Osteoblast (primary cell): ENCODE measurements around the gene KIAA1755. TPM values are rescaled to one million over a fixed set of nuclear protein-coding genes. Genes with fewer than 3 reads are reported as not detected.

Source experiments
- DNase-seq: peaks from one replicate; pipeline ENCODE4 v3.0.0; 2011; ENCODE audit warnings: low spot score, mixed read lengths; ENCODE audit not compliant: insufficient read length; ENCODE audit errors: missing footprints
- H2AFZ ChIP-seq: 2 replicates; pipeline ENCODE4 v1.6.0; 2011; ENCODE audit warnings: mild to moderate bottlenecking, low read length
- H3K27ac ChIP-seq: 2 replicates; pipeline ENCODE4 v1.5.1; 2011; ENCODE audit warnings: mild to moderate bottlenecking, low read depth, low read length, moderate library complexity
- H3K27me3 ChIP-seq: 2 replicates; pipeline ENCODE4 v1.6.0; 2012; ENCODE audit warnings: mild to moderate bottlenecking, control low read depth, inconsistent platforms, low read length, moderate library complexity; ENCODE audit not compliant: insufficient read depth
- H3K36me3 ChIP-seq: 2 replicates; pipeline ENCODE4 v1.5.1; 2011; ENCODE audit warnings: mild to moderate bottlenecking, low read length, control low read depth, moderate library complexity; ENCODE audit not compliant: insufficient read depth
- H3K4me1 ChIP-seq: 2 replicates; pipeline ENCODE4 v1.5.1; 2011; ENCODE audit warnings: mild to moderate bottlenecking, low read length, control low read depth, moderate library complexity; ENCODE audit not compliant: insufficient read depth
- H3K4me2 ChIP-seq: 2 replicates; pipeline ENCODE4 v1.6.0; 2011; ENCODE audit warnings: mild to moderate bottlenecking, low read length; ENCODE audit not compliant: insufficient read depth
- H3K4me3 ChIP-seq: fragments of 200-600 bp; sonication (generic); 3 replicates; pipeline ENCODE4 v1.5.1; 2012; ENCODE audit warnings: mild to moderate bottlenecking, low read length, inconsistent platforms; ENCODE audit not compliant: insufficient read depth
- H3K79me2 ChIP-seq: 2 replicates; pipeline ENCODE4 v1.6.0; 2012; ENCODE audit warnings: mild to moderate bottlenecking, low read length, control low read depth, inconsistent platforms; ENCODE audit not compliant: insufficient read depth
- H3K9me3 ChIP-seq: 2 replicates; pipeline ENCODE4 v1.5.1; 2011; ENCODE audit warnings: low read depth, low read length, control low read depth
- H4K20me1 ChIP-seq: 2 replicates; pipeline ENCODE4 v1.6.0; 2012; ENCODE audit warnings: mild to moderate bottlenecking, low read length, control low read depth; ENCODE audit not compliant: insufficient read depth
- CTCF ChIP-seq: IDR thresholded peaks from 2 replicates; pipeline ENCODE4 v1.5.1; 2011; ENCODE audit warnings: mild to moderate bottlenecking, low read depth, low read length, moderate library complexity; ENCODE audit errors: extremely low read depth
- total RNA-seq: library from RNA; depleted of rRNA; stranded (reverse); fragments of >200 nt; gene quantifications from 2 replicates; pipeline ENCODE4 v1.2.3, GENCODE V29; 2012

The KIAA1755 gene
- total RNA-seq, 1 donor: 2.5 TPM

DNA sequence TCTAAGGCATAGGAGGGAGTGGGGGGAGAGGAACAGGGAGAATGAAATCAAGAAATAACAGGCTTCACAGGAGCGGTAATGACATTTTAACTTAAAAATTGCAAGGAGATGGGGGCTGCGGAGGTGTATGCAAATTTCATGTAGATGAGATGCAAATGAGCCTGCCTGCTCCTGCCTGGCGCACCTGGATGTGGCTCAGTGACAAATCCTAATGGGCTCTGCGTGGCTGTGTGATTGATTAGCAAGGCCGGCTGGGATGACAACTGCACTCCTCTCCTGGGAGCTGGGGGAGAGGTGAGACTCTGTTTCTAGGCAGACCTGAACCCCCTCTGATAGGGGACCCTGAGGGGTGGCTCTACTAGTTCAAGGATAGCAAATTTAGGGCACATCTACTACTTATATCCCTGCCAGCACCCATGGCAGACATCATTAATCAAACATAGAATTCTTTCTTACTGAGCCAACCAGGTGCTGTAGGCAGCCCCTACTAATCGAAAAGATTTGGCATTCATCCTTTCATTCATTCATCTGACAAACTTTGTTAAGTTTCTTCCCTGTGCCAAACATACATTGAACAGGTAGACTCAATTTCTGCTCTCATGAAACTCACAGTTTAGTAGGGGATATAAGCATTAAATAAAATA, 57.1 kb downstream of the KIAA1755 start:
- Histone ChIP-seq H3K27me3 (no peaks in the 10 kb centered on the region), H2AFZ (peak overlapping the region; percentile 5), H3K4me3 (no peak overlapping the region), H3K36me3 (no peaks in the 10 kb centered on the region), H3K4me1 (peaks cover 19% of the 10 kb centered on the region), H4K20me1 (no peaks in the 10 kb centered on the region), H3K9me3 (no peaks in the 10 kb centered on the region), H3K27ac (no peak overlapping the region), H3K4me2 (no peak overlapping the region), H3K79me2 (no peaks in the 10 kb centered on the region)
- peak; percentile 30 for DNase-seq
- TF ChIP-seq CTCF: no peak

DNA sequence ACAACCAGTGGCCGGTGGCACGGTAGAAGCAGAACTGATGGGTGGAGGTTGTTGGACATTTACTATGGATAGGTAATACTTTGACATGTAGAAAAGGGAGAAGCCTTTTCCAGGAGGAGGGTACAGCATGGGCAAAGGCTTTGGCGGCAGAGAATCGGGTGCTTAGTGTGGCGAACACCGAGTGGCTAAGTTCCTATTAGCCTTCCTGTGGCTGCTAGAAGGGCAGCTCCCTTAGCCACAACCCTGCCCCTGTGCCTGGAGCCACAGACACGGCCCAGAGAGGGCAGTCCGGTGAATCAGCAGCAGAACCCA, 57.6 kb downstream of the KIAA1755 start:
- no peak for TF ChIP-seq CTCF
- no peaks in the 10 kb centered on the region for H4K20me1 ChIP-seq
- no peaks in the 10 kb centered on the region for H3K9me3 ChIP-seq
- DNase-seq: no peak
- H3K27ac ChIP-seq: no peak overlapping the region
- no peaks in the 10 kb centered on the region for H3K79me2 ChIP-seq
- no peak overlapping the region for H3K4me2 ChIP-seq
- no peak overlapping the region for H3K4me3 ChIP-seq
- no peak overlapping the region for H2AFZ ChIP-seq
- no peaks in the 10 kb centered on the region for H3K36me3 ChIP-seq
- peaks cover 24% of the 10 kb centered on the region for H3K4me1 ChIP-seq
- H3K27me3 ChIP-seq: no peaks in the 10 kb centered on the region

DNA sequence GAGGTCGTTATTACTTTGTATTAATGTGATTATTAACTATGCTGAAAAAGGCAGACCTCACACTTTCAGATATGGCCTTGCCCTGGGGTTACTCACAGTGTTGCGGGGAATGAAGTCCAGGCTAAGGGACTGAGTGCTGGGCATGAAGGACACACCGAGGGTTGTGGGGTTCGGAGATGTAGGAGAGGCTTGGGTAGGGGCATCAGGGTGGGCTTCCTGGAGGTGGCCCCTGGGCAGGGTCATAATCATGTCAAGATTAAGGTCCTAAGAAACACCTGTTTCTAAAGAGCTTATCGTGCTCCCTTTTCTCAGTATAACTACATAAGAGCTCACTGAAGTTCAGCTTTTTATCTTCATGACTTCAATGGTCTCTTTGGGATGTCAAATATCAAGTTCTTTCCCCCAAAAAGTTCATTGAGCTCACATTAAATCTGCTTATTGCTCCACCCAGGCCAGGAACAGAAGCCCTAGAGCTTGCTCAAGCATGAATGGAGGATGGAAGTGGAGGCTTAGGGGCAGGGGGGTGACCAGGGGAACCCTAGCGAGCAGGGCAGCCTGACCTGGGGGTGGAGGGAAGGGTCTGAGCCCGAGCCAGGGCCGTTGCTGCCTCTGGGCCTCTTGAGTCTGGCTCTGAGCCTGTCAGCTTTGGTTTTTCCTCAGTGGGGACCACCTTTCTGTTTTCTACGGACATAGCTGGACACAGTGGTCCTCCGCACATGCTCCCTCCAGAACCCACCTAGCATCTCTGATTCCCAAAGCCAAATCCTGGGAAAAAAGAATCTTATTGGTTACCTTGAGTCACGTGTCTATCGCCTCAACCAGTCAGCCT, 58.2 kb downstream of the KIAA1755 start:
- DNase-seq: peak; percentile 69
- TF ChIP-seq CTCF: no peak
- no peak overlapping the region for H3K27ac ChIP-seq
- no peaks in the 10 kb centered on the region for H3K27me3 ChIP-seq
- H4K20me1 ChIP-seq: no peaks in the 10 kb centered on the region
- H3K9me3 ChIP-seq: no peaks in the 10 kb centered on the region
- H3K79me2 ChIP-seq: no peaks in the 10 kb centered on the region
- H3K36me3 ChIP-seq: no peaks in the 10 kb centered on the region
- no peak overlapping the region for H3K4me2 ChIP-seq
- no peak overlapping the region for H2AFZ ChIP-seq
- no peak overlapping the region for H3K4me3 ChIP-seq
- H3K4me1 ChIP-seq: peaks cover 29% of the 10 kb centered on the region

- Histone ChIP-seq H3K36me3 (no peaks in the 10 kb centered on the region), H3K27ac (peak overlapping the region; percentile 26), H4K20me1 (no peaks in the 10 kb centered on the region), H3K4me2 (no peak overlapping the region), H3K4me3 (no peak overlapping the region), H3K9me3 (no peaks in the 10 kb centered on the region), H3K27me3 (no peaks in the 10 kb centered on the region), H3K4me1 (peaks cover 40% of the 10 kb centered on the region), H3K79me2 (no peaks in the 10 kb centered on the region), H2AFZ (peak overlapping the region; percentile 30)
- TF ChIP-seq CTCF: no peak
- peak; percentile 96 for DNase-seq
Observed at GRCh38 chr20:38201356-38201755, 59.2 kb downstream of the KIAA1755 start.
